Esophagus squamous epithelium (tissue), 5 donors: ENCODE data around the gene CD163. TPM values are rescaled to one million over a fixed set of nuclear protein-coding genes. Genes with fewer than 3 reads are reported as not detected.

Experiments
- DNase-seq: peaks from one replicate; lab custom pipeline; 2025; lab: John Stamatoyannopoulos, UW
- H3K27ac ChIP-seq, 4 donors: fragments of 200-600 bp; sonication (generic); one replicate each; pipeline ENCODE4 v1.5.1; 2016 to 2019; ENCODE audit warnings: mild to moderate bottlenecking in 1 of 4
- H3K27me3 ChIP-seq, 4 donors: fragments of 200-600 bp; sonication (generic); 1 replicate in 3 of 4; 2 replicates in 1 of 4; pipeline versions ENCODE4 v1.5.1 to v1.6.0; 2017 to 2021; ENCODE audit warnings: antibody characterized with exemption in 1 of 4
- H3K36me3 ChIP-seq, 3 donors: fragments of 200-600 bp; sonication (generic); one replicate each; pipeline ENCODE4 v1.5.1; 2016 to 2019
- H3K4me1 ChIP-seq, 3 donors: fragments of 200-600 bp; sonication (generic); one replicate each; pipeline ENCODE4 v1.5.1; 2017 to 2019
- H3K4me3 ChIP-seq, 4 donors: fragments of 200-600 bp; sonication (generic); 1 replicate in 3 of 4; 2 replicates in 1 of 4; pipeline ENCODE4 v1.5.1; 2016 to 2019; ENCODE audit warnings: mild to moderate bottlenecking in 2 of 4, moderate library complexity in 1 of 4
- H3K9me3 ChIP-seq, 3 donors: fragments of 200-600 bp; sonication (generic); one replicate each; pipeline ENCODE4 v1.5.1; 2016 to 2019
- CTCF ChIP-seq, 6 experiments: fragments of 450-650 bp in 4 of 6; fragments of 200-600 bp in 2 of 6; sonication (generic) in 2 of 6; IDR thresholded peaks; one replicate each; pipeline ENCODE4 v1.5.1; 2016 to 2019; ENCODE audit warnings: antibody characterized with exemption in 6 of 6, mild to moderate bottlenecking in 4 of 6, moderate library complexity in 4 of 6
- POLR2A ChIP-seq, 4 donors: fragments of 450-650 bp; IDR thresholded peaks; one replicate each; pipeline ENCODE4 v1.6.1; 2017; ENCODE audit warnings: antibody characterized with exemption in 4 of 4, mild to moderate bottlenecking in 4 of 4, moderate library complexity in 3 of 4
- WGBS, 2 donors: methylation state at CpG; one replicate each; pipeline ENCODE4 v1.1.5; 2018; 5-methylcytosine and 5-hydroxymethylcytosine counted together
- intact Hi-C: fragments of 100-400 bp; cut with DNase I; formaldehyde crosslinking; loops from one replicate; pipeline ENCODE4 v1.15.0; 2022
- total RNA-seq, 4 donors: library from RNA; depleted of rRNA; stranded (reverse); fragments of >200 nt; gene quantifications; one replicate each; pipeline ENCODE4 v1.1.0, GENCODE V29; 2016
- donor health status: DM: yes; HTN: yes; CAD: no.

Gene CD163
- total RNA-seq, 4 donors from 2014 or later = 4.2 to 137 (median 67.1) TPM

- 23 to 45% methylated on average over 4 of the region's 4 CpGs for WGBS, 2 donors
- no peak for DNase-seq
- H3K4me3 ChIP-seq = peak overlapping the region in 1 of 4 donors; percentile 7
- TF ChIP-seq POLR2A (IDR thresholded peaks at IDR 0.05) (no peak), CTCF (IDR thresholded peaks at IDR 0.05) (no peak)
- no peaks in the 10 kb centered on the region for H3K4me1 ChIP-seq
- H3K27ac ChIP-seq = no peak overlapping the region
- H3K27me3 ChIP-seq = no peaks in the 10 kb centered on the region
- intact Hi-C loops = no loop called here
- H3K36me3 ChIP-seq = no peaks in the 10 kb centered on the region
- no peaks in the 10 kb centered on the region for H3K9me3 ChIP-seq
Measured at GRCh38 chr12:7496451-7496850, 7.1 kb downstream of the CD163 start.

GRCh38 chr12:7495136-7495535 is 8.4 kb downstream of the CD163 start:
- TF ChIP-seq CTCF (IDR thresholded peaks at IDR 0.05) = no peak
- TF ChIP-seq POLR2A (IDR thresholded peaks at IDR 0.05) = no peak
- H3K27ac ChIP-seq = no peak overlapping the region

GRCh38 chr12:7493006-7493405 is 10.6 kb downstream of the CD163 start:
- intact Hi-C loops = no loop called here
- H3K27me3 ChIP-seq = no peaks in the 10 kb centered on the region
- 88 to 90% methylated on average over 3 of the region's 3 CpGs for WGBS, 2 donors
- H3K9me3 ChIP-seq = no peaks in the 10 kb centered on the region
- no peak for DNase-seq
- H3K4me1 ChIP-seq = no peaks in the 10 kb centered on the region
- no peak for TF ChIP-seq POLR2A (IDR thresholded peaks at IDR 0.05)
- H3K36me3 ChIP-seq = no peaks in the 10 kb centered on the region
- peak overlapping the region in 1 of 4 donors; percentile 25 for H3K4me3 ChIP-seq
- H3K27ac ChIP-seq = peak overlapping the region in 1 of 4 donors; percentile 2

More at GRCh38 chr12:7495136-7495535, 8.4 kb downstream of the CD163 start:
- peak overlapping the region in 1 of 4 donors; percentile 12 for H3K4me3 ChIP-seq
- intact Hi-C loops = no loop called here
- no peaks in the 10 kb centered on the region for H3K36me3 ChIP-seq
- H3K27me3 ChIP-seq = no peaks in the 10 kb centered on the region
- no peaks in the 10 kb centered on the region for H3K9me3 ChIP-seq
- DNase-seq = no peak
- 86 to 89% methylated on average over 3 of the region's 3 CpGs for WGBS, 2 donors
- H3K4me1 ChIP-seq = no peaks in the 10 kb centered on the region

GRCh38 chr12:7486512-7486911 is 17.1 kb downstream of the CD163 start:
- Histone ChIP-seq H3K36me3 (no peaks in the 10 kb centered on the region), H3K4me1 (no peaks in the 10 kb centered on the region), H3K4me3 (no peak overlapping the region), H3K27ac (no peak overlapping the region), H3K27me3 (no peaks in the 10 kb centered on the region), H3K9me3 (no peaks in the 10 kb centered on the region)
- intact Hi-C loops = no loop called here
- DNase-seq = no peak
- 71 to 84% methylated on average over 6 of the region's 6 CpGs for WGBS, 2 donors
- no peak for TF ChIP-seq POLR2A (IDR thresholded peaks at IDR 0.05)
- no peak for TF ChIP-seq CTCF (IDR thresholded peaks at IDR 0.05)

- Histone ChIP-seq H3K4me3 (no peak overlapping the region), H3K27ac (no peak overlapping the region), H3K4me1 (no peaks in the 10 kb centered on the region), H3K27me3 (no peaks in the 10 kb centered on the region), H3K9me3 (no peaks in the 10 kb centered on the region), H3K36me3 (no peaks in the 10 kb centered on the region)
- intact Hi-C loops = no loop called here
- 48 to 50% methylated on average over 4 of the region's 4 CpGs for WGBS, 2 donors
- no peak for DNase-seq
- no peak for TF ChIP-seq POLR2A (IDR thresholded peaks at IDR 0.05)
- TF ChIP-seq CTCF (IDR thresholded peaks at IDR 0.05) = no peak
Measured at GRCh38 chr12:7485095-7485494, 18.5 kb downstream of the CD163 start.

GRCh38 chr12:7483343-7483742 is 20.2 kb downstream of the CD163 start:
- no peak overlapping the region for H3K4me3 ChIP-seq
- H3K27me3 ChIP-seq = no peaks in the 10 kb centered on the region
- H3K4me1 ChIP-seq = no peaks in the 10 kb centered on the region
- TF ChIP-seq CTCF (IDR thresholded peaks at IDR 0.05) (no peak), POLR2A (IDR thresholded peaks at IDR 0.05) (no peak)
- DNase-seq = no peak
- WGBS, 2 donors = 40 to 59% methylated on average over 2 to 5 of the region's 5 CpGs
- no peaks in the 10 kb centered on the region for H3K36me3 ChIP-seq
- no peaks in the 10 kb centered on the region for H3K9me3 ChIP-seq
- no peak overlapping the region for H3K27ac ChIP-seq
- intact Hi-C loops = no loop called here
